Right ventricle myocardium superior (tissue), 1 donor: ENCODE results near the gene MINPP1. TPM values are rescaled to one million over a fixed set of nuclear protein-coding genes. Genes with fewer than 3 reads are reported as not detected.
"Not testable (repeated sequence)": the region's sequence is repeated elsewhere in the genome, so short reads cannot be mapped to it uniquely, and the experiment has no call there.

Experiments used
- ATAC-seq: fragments of 200-7000 bp; cut with Tn5 transposase; one replicate; pipeline ENCODE4 v1.9.1; 2020; ENCODE audit warnings: mild to moderate bottlenecking; ENCODE audit not compliant: poor library complexity
- DNase-seq: peaks from one replicate; pipeline ENCODE4 v3.0.0-alpha.2; 2020
- intact Hi-C: fragments of 100-400 bp; cut with DNase I; formaldehyde crosslinking; loops from one replicate; pipeline ENCODE4 v1.11.2; 2022
- long read RNA-seq: library from polyadenylated mRNA; unstranded; transcript quantifications from one replicate; pipeline ENCODE4 v2.0.0, GENCODE V29; 2021
- total RNA-seq: library from RNA; stranded (reverse); fragmentation: NEBNext Ultra II Directional; extraction: Animal tissue kit (Norgen Biotek cat#: 25700); gene quantifications from one replicate; pipeline ENCODE4 v1.2.1, GENCODE V29; 2021
- donor health status: DM: no; HTN: yes; CAD: no; lungs with severe emphysema.

The MINPP1 gene, protein sequence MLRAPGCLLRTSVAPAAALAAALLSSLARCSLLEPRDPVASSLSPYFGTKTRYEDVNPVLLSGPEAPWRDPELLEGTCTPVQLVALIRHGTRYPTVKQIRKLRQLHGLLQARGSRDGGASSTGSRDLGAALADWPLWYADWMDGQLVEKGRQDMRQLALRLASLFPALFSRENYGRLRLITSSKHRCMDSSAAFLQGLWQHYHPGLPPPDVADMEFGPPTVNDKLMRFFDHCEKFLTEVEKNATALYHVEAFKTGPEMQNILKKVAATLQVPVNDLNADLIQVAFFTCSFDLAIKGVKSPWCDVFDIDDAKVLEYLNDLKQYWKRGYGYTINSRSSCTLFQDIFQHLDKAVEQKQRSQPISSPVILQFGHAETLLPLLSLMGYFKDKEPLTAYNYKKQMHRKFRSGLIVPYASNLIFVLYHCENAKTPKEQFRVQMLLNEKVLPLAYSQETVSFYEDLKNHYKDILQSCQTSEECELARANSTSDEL
- total RNA-seq = 5.5 TPM
- long read RNA-seq, transcript MINPP1-202 (5 exons, 2,415 nt) = major isoform, 35 of 36 reads
- long read RNA-seq, partial matches to known transcripts = 0 of 36 reads
- long read RNA-seq, other reads (novel, unspliced or antisense) = 1 of 36 reads

DNA sequence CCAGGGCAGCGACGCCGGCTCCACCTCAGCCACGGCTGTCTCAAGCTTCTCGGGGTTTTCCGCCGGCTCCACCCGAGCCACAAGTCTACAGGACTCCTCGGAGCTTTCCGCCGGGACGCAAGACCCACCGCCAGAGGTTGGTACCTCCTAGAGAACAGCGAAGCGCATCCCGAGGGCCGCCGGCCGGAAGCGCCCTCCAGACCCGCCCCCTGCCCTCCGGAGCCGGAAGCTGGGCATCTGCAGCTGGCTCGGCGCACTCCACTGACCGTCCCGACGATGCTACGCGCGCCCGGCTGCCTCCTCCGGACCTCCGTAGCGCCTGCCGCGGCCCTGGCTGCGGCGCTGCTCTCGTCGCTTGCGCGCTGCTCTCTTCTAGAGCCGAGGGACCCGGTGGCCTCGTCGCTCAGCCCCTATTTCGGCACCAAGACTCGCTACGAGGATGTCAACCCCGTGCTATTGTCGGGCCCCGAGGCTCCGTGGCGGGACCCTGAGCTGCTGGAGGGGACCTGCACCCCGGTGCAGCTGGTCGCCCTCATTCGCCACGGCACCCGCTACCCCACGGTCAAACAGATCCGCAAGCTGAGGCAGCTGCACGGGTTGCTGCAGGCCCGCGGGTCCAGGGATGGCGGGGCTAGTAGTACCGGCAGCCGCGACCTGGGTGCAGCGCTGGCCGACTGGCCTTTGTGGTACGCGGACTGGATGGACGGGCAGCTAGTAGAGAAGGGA lies at the start of gene MINPP1:
Gene MINPP1, plus strand, starts transcription at position 254 of the 726 bp plus-strand sequence. Its CDS starts 23 bp downstream, at position 277.
- ATAC-seq (peak; percentile 99), DNase-seq (peak; percentile 90)
- intact Hi-C loops = no loop called here

DNA sequence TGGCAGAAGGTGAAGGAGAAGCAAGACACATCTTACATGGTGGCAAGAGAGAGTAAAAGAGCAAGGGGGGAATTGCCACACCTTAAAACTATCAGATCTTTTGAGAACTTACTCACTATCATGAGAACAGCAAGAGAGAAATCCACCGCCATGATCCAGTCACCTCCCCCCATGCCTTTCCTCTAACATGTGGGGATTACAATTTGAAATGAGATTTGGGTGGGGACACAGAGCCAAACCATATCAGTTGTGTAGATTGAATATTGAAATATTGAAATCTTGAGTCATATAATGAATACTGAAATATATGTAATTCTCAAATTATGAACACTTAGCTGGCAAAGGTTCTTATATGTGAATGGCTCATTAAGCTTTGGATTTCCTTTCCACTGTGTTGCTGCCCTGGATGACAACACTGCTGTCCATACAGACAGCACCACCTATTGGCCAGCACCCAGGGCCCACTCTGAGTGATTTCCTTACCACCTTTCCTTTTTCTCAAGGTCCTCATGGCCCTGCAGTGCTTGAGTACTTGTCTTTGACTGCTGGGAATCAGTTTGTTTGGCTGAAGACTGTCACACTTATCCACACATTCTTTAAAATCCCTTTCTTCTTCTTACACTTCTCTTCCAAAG lies 48.0 kb upstream of the MINPP1 start:
- intact Hi-C loops, DNase-seq, ATAC-seq: not testable (repeated sequence)

DNA sequence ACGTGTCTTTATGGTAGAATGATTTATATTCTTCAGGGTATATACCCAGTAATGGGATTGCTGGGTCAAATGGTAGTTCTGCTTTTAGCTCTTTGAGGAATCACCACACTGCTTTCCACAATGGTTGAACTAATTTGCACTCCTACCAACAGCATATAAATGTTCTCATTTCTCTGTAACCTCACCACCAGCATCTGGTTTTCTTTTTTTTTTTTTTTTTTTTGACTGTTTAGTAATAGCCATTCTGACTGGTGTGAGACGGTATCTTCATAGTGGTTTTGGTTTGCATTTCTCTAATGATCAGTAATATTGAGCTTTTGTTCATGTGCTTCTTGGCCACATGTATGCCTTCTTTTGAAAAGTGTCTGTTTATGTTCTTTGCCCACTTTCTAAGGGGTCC lies 42.9 kb upstream of the MINPP1 start:
- DNase-seq, intact Hi-C loops, ATAC-seq: not testable (repeated sequence)

DNA sequence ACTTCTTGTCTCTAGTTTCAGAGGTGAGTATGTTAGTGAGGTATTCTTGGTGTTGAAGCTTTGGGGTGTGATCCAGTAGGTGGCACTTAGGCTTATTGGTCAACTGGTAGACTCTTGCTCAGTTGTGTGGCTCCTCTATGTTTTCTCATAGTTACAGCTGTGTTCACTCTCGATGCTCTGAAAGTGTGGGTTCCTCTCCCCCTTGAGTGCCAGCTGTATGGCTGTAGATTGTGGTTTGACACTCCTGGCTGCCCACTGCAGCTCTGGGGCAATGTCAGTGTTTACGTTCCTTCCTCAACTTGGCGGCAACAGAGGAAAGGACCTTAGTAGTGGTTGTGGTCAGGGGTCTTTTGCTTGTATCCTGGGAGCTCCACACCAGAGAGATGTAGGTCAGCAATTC lies 37.8 kb upstream of the MINPP1 start:
- DNase-seq, ATAC-seq, intact Hi-C loops: not testable (repeated sequence)

DNA sequence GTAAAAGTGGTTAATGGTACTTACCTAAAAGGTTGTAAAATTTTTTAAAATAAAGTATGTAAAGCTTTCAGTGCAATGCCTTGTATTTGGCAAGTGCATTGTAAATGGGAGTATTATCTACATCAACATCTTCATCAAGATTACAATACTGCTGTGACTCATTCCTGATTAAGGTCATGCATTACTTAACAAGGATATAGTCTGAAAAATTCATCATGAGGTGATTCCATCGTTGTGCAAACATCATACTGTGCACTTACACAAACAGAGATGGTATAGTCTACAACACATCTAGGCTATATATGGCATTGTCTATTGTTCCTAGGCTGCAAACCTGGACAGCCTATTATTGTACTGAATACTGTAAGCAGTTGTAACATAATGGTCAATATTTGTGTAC lies 16.0 kb upstream of the MINPP1 start:
- peak; percentile 20 for ATAC-seq
- DNase-seq, intact Hi-C loops: not testable (repeated sequence)

DNA sequence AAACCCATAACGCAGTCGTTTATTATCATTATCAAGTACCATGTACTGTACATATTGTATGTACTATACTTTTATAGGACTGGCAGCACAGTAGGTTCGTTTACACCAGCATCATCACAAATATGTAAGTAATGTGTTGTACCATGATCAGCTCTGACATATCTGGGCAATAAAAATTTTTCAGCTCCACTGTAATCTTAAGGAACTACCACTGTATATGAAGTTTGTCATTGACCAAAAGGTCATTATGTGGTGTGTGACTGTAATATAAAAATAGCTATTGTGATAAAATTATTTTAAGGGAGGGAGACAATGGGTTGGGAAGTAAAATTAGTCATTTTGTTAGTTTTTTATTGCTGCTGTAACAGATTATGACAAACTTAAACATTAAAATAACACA lies 14.4 kb upstream of the MINPP1 start:
- DNase-seq, intact Hi-C loops, ATAC-seq: not testable (repeated sequence)

DNA sequence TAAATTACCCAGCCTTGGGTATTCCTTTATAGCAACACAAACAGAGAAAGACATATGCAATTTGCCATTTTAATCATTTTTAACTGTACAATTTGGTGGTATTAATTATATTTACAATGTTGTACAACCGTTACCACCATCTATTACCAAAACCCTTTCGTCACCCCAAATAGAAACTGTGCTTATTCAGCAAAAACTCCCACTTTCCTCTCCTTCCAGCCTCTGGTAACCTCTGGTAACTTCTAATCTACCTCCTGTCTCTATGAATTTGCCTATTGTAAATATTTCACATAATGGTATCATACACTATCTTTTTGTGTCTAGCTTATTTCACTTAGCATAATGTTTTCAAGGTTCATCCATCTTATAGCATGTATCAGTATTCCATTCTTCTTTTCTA lies 12.2 kb upstream of the MINPP1 start:
- intact Hi-C loops, ATAC-seq, DNase-seq: not testable (repeated sequence)

DNA sequence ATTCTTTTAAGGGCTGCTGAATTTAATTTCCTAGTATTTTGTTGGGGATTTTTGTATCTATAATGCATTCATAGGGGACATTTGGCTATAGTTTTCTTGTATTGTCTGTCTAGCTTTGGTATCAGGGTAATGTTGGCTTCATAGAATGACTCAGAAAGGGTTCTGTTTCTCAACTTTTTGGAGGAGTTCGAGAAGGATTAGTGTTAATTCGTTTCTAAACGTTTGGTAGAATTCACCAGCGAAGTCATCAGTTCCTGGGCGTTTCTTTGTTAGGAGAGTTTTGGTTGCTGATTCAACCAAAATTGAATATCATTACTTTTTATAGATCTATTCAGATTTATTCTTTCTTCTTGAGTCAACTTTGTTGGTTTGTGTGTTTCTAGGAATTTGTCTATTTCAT lies 9.2 kb upstream of the MINPP1 start:
- intact Hi-C loops, DNase-seq, ATAC-seq: not testable (repeated sequence)

DNA sequence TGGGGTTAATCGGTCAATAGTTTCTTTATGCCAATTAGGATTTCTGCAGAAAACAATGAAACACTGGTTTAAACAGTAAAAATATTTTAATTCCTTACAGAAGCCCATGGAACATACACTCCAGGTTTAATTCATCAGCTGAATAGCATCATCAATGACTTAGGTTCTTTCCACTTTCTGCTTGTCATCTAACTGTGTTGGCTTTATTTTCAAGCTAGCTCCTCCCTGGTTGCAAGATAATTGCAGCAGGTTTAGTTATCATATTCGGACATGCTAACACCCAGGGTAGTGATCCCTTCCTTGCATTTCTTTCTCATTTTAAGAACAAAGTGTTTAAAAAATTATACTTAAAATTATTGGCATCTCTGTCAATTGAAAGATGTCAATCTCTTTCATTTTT lies 7.3 kb upstream of the MINPP1 start:
- intact Hi-C loops, ATAC-seq, DNase-seq: not testable (repeated sequence)

DNA sequence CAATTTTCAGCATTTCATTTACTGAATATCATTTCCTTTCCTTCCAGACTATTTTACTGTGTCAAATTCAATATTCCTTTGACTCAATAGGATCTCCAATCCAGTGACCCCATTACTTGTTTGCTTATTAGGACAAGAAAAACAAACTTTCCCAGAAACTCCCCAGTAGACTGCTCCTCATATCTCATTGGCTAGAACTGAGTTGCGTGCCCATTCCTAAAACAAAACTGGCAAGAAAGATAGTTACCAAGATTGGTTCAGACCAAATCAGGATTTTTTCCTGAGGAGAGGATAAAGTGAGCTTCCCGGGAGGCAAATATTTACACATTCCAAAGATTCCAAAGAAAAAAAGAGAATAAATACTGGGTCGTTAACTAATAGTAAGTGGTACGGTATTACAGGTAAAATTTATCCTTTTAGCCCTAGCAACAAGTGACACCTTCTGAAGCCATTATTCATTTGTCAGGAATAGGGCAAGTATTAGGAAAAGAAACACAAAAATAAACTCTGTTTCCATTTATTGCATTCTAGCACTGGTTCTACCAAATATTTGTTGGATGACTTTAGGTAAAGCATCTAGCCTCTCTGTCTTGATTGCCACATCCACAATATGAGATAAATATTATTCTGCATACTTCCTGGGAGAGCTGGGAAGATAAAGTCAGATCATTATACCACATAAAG lies 6.4 kb upstream of the MINPP1 start:
- DNase-seq, intact Hi-C loops, ATAC-seq: not testable (repeated sequence)

DNA sequence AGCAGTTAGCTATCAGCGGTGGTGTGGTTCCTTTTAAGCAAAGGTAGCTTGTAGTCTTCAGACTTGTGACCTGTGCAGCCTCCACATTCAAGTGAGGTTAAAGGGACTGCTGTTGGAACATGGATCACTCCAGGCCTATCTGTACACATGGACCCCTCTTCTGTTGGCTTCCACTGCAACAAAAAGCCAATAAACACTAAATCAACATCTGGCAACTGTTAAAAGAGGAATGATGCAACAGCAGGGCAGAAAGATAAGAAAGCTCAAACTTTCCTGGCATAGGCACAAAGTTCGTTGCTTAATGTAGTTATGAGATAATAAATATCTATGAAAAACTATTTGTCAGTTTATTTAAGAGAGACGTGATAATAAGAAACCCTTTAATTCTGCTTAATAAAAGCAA lies 4.0 kb upstream of the MINPP1 start:
- no peak for DNase-seq
- intact Hi-C loops = no loop called here
- no peak for ATAC-seq

DNA sequence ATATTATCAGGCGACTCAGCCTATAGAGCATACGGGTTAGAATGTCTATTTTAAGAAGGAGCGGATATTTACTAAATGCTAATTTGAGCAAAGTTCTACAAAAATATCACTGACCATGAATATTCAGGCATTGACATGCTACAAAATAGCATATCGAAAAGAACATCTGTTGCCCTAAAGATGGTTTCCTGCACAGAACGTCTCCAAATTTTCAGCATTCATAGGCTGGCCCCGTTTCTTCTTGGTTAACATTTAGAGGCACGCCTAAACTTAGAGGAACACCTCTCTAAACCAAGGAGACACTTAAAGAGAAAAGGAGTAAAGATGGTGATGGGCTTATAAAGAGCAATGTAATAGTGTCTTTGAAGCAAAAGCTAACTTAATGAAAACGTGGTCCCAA lies 1.3 kb upstream of the MINPP1 start:
- ATAC-seq (no peak), DNase-seq (no peak)
- intact Hi-C loops = no loop called here

DNA sequence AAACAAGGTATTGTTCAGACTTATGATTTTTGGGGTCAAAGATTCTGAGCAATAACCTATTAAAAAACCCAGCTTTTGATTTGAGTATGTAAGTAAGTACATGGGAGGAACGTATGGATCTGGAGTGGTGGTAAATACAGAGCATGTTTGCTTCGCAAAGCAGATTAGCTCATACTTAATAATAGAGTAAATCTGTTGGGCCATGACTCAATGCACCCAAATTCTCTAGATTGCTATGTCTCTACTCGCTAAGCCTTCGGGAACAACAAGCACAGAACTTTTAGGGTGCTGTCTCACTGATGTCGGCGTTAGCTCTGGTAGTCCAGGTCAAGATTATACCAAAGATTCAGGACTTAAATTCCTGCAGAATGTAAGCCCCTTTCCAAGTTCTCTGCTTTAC lies 807 bp upstream of the MINPP1 start:
- DNase-seq (no peak), ATAC-seq (no peak)
- intact Hi-C loops = no loop called here

DNA sequence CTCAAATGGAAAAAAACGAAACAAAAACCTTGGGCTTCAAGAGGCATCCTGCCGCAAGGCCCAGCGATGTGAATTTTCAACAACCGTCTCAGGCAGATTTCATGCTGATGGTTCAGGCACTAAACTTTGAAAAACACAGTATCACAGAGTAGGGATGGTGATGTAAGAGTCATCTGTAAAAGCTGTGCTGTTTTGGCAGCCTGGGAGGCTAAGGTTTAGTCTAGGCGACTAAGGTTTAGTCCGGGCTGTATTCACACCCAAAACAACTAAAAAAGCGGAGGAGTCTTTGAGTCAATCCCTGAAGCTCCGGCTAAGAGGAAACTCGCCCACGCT lies 420 bp upstream of the MINPP1 start:
- no peak for DNase-seq
- peak; percentile 44 for ATAC-seq

DNA sequence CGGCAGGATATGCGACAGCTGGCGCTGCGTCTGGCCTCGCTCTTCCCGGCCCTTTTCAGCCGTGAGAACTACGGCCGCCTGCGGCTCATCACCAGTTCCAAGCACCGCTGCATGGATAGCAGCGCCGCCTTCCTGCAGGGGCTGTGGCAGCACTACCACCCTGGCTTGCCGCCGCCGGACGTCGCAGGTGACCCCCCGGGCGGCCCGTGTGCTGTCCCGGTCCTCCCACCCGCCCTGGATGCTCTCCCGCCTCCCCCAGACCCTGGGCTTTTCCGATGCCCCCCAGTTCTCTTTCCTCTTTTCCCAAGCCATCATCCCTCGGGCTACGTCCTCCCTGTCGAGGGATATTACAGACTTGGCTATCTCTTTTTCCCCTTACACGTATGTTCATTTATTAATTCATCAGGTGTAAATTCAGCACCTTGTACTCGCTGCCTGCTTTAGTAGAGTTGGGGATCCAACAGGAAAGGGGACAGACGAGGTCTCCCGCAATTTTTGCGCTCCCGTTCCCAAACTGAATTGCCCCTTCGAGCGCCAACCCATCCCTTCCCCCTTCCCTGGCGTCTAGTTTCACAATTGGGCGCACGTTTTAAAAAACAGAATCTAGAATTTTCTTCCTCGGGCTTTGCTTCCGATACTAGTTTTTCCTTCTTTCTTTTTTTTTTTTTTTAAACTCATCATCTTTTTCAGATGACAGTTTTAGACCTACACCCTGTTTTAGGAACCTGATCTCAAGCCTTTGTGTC lies 846 bp downstream of the MINPP1 start:
- peak; percentile 92 for ATAC-seq
- peak; percentile 69 for DNase-seq
- intact Hi-C loops = no loop called here

More for the DNA sequence above, 420 bp upstream of the MINPP1 start:
- intact Hi-C loops = no loop called here

DNA sequence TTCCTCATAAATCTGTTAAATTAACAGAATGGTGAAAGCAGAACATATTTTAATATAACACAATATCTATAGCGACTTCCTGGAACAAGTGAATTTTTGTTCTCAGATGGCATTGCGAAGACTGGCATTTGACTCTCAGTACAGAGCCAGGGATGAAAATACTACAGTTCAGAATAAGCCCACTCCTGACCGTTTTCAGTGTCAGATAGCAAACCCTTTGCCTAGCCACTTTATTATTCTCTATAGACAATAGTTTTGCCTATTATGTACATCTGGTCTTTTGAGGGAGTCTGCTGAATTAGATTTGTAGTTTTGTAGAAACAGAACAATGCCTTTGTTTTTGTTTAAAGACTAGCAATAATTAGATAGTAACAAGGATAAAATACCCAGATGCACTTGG lies 2.3 kb downstream of the MINPP1 start:
- ATAC-seq (no peak), DNase-seq (no peak)
- intact Hi-C loops = no loop called here

DNA sequence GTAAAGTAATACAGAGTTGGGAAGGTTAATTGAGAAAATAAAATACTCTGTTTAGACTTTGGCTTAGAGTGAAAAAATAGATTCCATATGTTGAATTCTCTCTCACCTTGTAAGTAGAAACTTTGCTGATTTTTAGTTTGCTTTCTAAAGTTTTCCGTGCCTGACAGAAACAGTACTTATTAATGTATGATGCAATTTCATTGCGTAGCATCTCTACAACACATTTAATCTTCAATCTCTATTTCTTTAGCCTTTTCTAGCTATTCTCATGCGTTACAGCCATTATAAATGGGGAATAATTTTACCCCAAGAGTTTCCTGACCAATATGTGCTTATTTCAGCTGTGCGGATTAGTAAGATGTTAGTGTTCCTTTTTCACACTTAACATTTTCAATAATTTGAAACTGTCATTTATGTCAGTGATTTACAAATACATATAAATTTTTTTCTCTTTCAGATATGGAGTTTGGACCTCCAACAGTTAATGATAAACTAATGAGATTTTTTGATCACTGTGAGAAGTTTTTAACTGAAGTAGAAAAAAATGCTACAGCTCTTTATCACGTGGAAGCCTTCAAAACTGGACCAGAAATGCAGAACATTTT lies 3.3 kb downstream of the MINPP1 start:
- no peak for ATAC-seq
- no peak for DNase-seq
- intact Hi-C loops = no loop called here
